MCF 10A (cell line): ENCODE measurements around the gene CBX4. TPM values are rescaled to one million over a fixed set of nuclear protein-coding genes. Genes with fewer than 3 reads are reported as not detected.

Experiments used
- BruUV-seq: library from RNA; stranded (reverse); fragments of 400-500 nt; replicated peaks from 2 replicates; lab custom pipeline; 2021; lab: Mats Ljungman, UMichigan
- CTCF ChIA-PET: fragments of 300-600 bp; sonication (Branson Sonifier 250); formaldehyde crosslinking; extraction: SDS; loops from one replicate; lab custom pipeline; 2021; ENCODE audit warnings: antibody characterized with exemption, inconsistent platforms; lab: Yijun Ruan, JAX
- POLR2A ChIA-PET: fragments of 300-600, 350-650 bp; sonication (Branson Sonifier 250); formaldehyde crosslinking; extraction: SDS; loops from one replicate; lab custom pipeline; 2020; ENCODE audit warnings: antibody characterized with exemption, inconsistent platforms; lab: Yijun Ruan, JAX
- DNase-seq: peaks from one replicate; pipeline ENCODE4 v3.0.0-alpha.2; 2018; ENCODE audit not compliant: unreplicated experiment
- H3K27ac Mint-ChIP-seq: one replicate; pipeline ENCODE4 v1.8.0; 2022; ENCODE audit warnings: mild to moderate bottlenecking, low read depth, mixed read lengths; ENCODE audit not compliant: unreplicated experiment
- H3K27me3 Mint-ChIP-seq: one replicate; pipeline ENCODE4 v1.8.0; 2022; ENCODE audit warnings: mixed read lengths; ENCODE audit not compliant: insufficient read depth, unreplicated experiment
- H3K36me3 Mint-ChIP-seq: one replicate; pipeline ENCODE4 v1.8.0; 2022; ENCODE audit warnings: mild to moderate bottlenecking, moderate library complexity, mixed read lengths; ENCODE audit not compliant: insufficient read depth, unreplicated experiment
- H3K4me1 Mint-ChIP-seq: one replicate; pipeline ENCODE4 v1.8.0; 2022; ENCODE audit warnings: mixed read lengths; ENCODE audit not compliant: insufficient read depth, unreplicated experiment
- H3K4me3 Mint-ChIP-seq: one replicate; pipeline ENCODE4 v1.8.0; 2022; ENCODE audit warnings: mild to moderate bottlenecking, moderate library complexity, mixed read lengths; ENCODE audit not compliant: unreplicated experiment
- H3K9me3 Mint-ChIP-seq: one replicate; pipeline ENCODE4 v1.8.0; 2022; ENCODE audit warnings: mixed read lengths; ENCODE audit not compliant: unreplicated experiment
- CTCF ChIP-seq: fragments of 200-600 bp; IDR thresholded peaks from one replicate; pipeline ENCODE4 v1.8.0; 2022; ENCODE audit warnings: antibody characterized with exemption, mild to moderate bottlenecking; ENCODE audit not compliant: unreplicated experiment
- intact Hi-C: fragments of 100-400 bp; cut with micrococcal nuclease; formaldehyde crosslinking; loops from 2 replicates; pipeline ENCODE4 v1.14.1; 2022
- total RNA-seq: library from RNA; stranded (reverse); gene quantifications from 2 replicates; pipeline ENCODE4 v1.2.3, GENCODE V29; 2022

CBX4 gene
- total RNA-seq, 1 experiment from 2014 or later, result 89.7 TPM

GRCh38 chr17:79851461-79851817 is 12.2 kb upstream of the CBX4 start:
- BruUV-seq, result no TSS peak
- CTCF ChIA-PET, result interaction anchor here (0.6 to 1.2 kb wide), 7 partner anchors 15 to 781 kb away, joined by 3 to 5 read pairs (median 3); no protein-coding TSS in a partner anchor
- Mint-ChIP-seq H3K9me3 (no peaks in the 10 kb centered on the region), H3K27ac (peak overlapping the region; percentile 80), H3K27me3 (no peaks in the 10 kb centered on the region), H3K4me3 (peak overlapping the region; percentile 22), H3K4me1 (peaks cover 18% of the 10 kb centered on the region), H3K36me3 (no peaks in the 10 kb centered on the region)
- no peak for TF ChIP-seq CTCF
- intact Hi-C loops, result loop anchor here (5.0 kb wide), 1 partner anchor 66 kb away; no protein-coding TSS in a partner anchor
- DNase-seq, result peak; percentile 86
- POLR2A ChIA-PET, result interaction anchor here (0.6 to 4.4 kb wide), 7 partner anchors 11 to 142 kb away, joined by 3 to 46 read pairs (median 12); partner anchors contain the start of gene CBX4

- Mint-ChIP-seq H3K9me3 (no peaks in the 10 kb centered on the region), H3K36me3 (no peaks in the 10 kb centered on the region), H3K27me3 (no peaks in the 10 kb centered on the region), H3K27ac (peak overlapping the region; percentile 80), H3K4me1 (peaks cover 18% of the 10 kb centered on the region), H3K4me3 (peak overlapping the region; percentile 22)
- BruUV-seq, result no TSS peak
- ChIA-PET POLR2A (interaction anchor here (0.5 to 4.4 kb wide), 10 partner anchors 10 to 143 kb away, joined by 3 to 46 read pairs (median 4); partner anchors contain the start of gene CBX4), CTCF (interaction anchor here (0.6 to 1.0 kb wide), 7 partner anchors 14 to 65 kb away, joined by 3 read pairs; no protein-coding TSS in a partner anchor)
- intact Hi-C loops, result loop anchor here (5.0 kb wide), 1 partner anchor 66 kb away; no protein-coding TSS in a partner anchor
- no peak for TF ChIP-seq CTCF
- DNase-seq, result peak; percentile 85
Measured at GRCh38 chr17:79850571-79851460, 11.6 kb upstream of the CBX4 start.

- Mint-ChIP-seq H3K4me3 (no peak overlapping the region), H3K27me3 (no peaks in the 10 kb centered on the region), H3K36me3 (no peaks in the 10 kb centered on the region), H3K27ac (no peak overlapping the region), H3K4me1 (peaks cover 18% of the 10 kb centered on the region), H3K9me3 (no peaks in the 10 kb centered on the region)
- intact Hi-C loops, result loop anchor here (5.0 kb wide), 1 partner anchor 67 kb away; no protein-coding TSS in a partner anchor
- ChIA-PET CTCF (interaction anchor here (0.6 to 1.0 kb wide), 5 partner anchors 13 to 65 kb away, joined by 3 read pairs; partner anchors contain the start of gene CBX8), POLR2A (interaction anchor here (0.7 to 4.4 kb wide), 5 partner anchors 9 to 133 kb away, joined by 3 to 46 read pairs (median 19); partner anchors contain the start of gene CBX4)
- DNase-seq, result no peak
- no TSS peak for BruUV-seq
- no peak for TF ChIP-seq CTCF
Measured at GRCh38 chr17:79849953-79850352, 10.7 kb upstream of the CBX4 start.

- CTCF ChIA-PET, result interaction anchor here (1.0 to 1.3 kb wide), 2 partner anchors 8 to 68 kb away, joined by 5 read pairs; no protein-coding TSS in a partner anchor
- H3K4me1 Mint-ChIP-seq, result peaks cover 18% of the 10 kb centered on the region
- H3K27me3 Mint-ChIP-seq, result no peaks in the 10 kb centered on the region
- no peak for TF ChIP-seq CTCF
- DNase-seq, result no peak
- POLR2A ChIA-PET, result interaction anchor here (0.8 to 4.4 kb wide), 3 partner anchors 8 to 68 kb away, joined by 3 to 46 read pairs (median 19); partner anchors contain the start of gene CBX4
- BruUV-seq, result no TSS peak
- H3K27ac Mint-ChIP-seq, result no peak overlapping the region
- no peak overlapping the region for H3K4me3 Mint-ChIP-seq
- no peaks in the 10 kb centered on the region for H3K36me3 Mint-ChIP-seq
- intact Hi-C loops, result no loop called here
- no peaks in the 10 kb centered on the region for H3K9me3 Mint-ChIP-seq
Measured at GRCh38 chr17:79848370-79848766, 9.1 kb upstream of the CBX4 start.
